Caco-2 (cell line): Measurements from ENCODE around the gene EYA3. TPM values are rescaled to one million over a fixed set of nuclear protein-coding genes. Genes with fewer than 3 reads are reported as not detected.

Experiments
- BruUV-seq: library from RNA; stranded (reverse); fragments of 400-500 nt; replicated peaks from 2 replicates; lab custom pipeline; 2021; lab: Mats Ljungman, UMichigan
- CTCF ChIA-PET: fragments of 300-600 bp; sonication (Branson Sonifier 250); formaldehyde crosslinking; loops from one replicate; lab custom pipeline; 2022; ENCODE audit warnings: antibody characterized with exemption; lab: Charles Lee
- POLR2A ChIA-PET: fragments of 300-600 bp; sonication (Branson Sonifier 250); formaldehyde crosslinking; loops from one replicate; lab custom pipeline; 2022; ENCODE audit warnings: antibody characterized with exemption; lab: Charles Lee
- DNase-seq, 2 experiments: peaks; one replicate each; pipeline versions ENCODE4 v3.0.0 to v3.0.0-alpha.2; 2020 to 2022
- H3K27me3 ChIP-seq: replicated peaks from 2 replicates; pipeline ENCODE4 v1.6.0; 2011; ENCODE audit warnings: low read length; ENCODE audit not compliant: control insufficient read depth, insufficient read depth
- H3K36me3 ChIP-seq: 2 replicates; pipeline ENCODE4 v1.5.1; 2011; ENCODE audit warnings: low read length; ENCODE audit not compliant: control insufficient read depth, insufficient read depth
- H3K4me1 ChIP-seq: fragments of 250-450 bp; sonication (Bioruptor Pico); 2 replicates; pipeline ENCODE4 v1.5.1; 2020; ENCODE audit warnings: mild to moderate bottlenecking
- H3K4me3 ChIP-seq: 2 replicates; pipeline ENCODE4 v1.5.1; 2011; ENCODE audit warnings: low read depth, mild to moderate bottlenecking, control low read depth, low read length
- H3K9me3 ChIP-seq: fragments of 250-450 bp; sonication (Bioruptor Pico); 2 replicates; pipeline ENCODE4 v1.5.1; 2020; ENCODE audit warnings: mild to moderate bottlenecking, moderate library complexity
- H3K27ac Mint-ChIP-seq: one replicate; pipeline ENCODE4 v1.8.0; 2022; ENCODE audit warnings: mixed read lengths; ENCODE audit not compliant: unreplicated experiment
- H3K27me3 Mint-ChIP-seq: one replicate; pipeline ENCODE4 v1.8.0; 2022; ENCODE audit warnings: mixed read lengths; ENCODE audit not compliant: insufficient read depth, unreplicated experiment
- H3K36me3 Mint-ChIP-seq: one replicate; pipeline ENCODE4 v1.8.0; 2022; ENCODE audit warnings: mild to moderate bottlenecking, mixed read lengths; ENCODE audit not compliant: insufficient read depth, unreplicated experiment
- H3K4me1 Mint-ChIP-seq: one replicate; pipeline ENCODE4 v1.8.0; 2022; ENCODE audit warnings: low read depth, mixed read lengths; ENCODE audit not compliant: unreplicated experiment
- H3K4me3 Mint-ChIP-seq: one replicate; pipeline ENCODE4 v1.8.0; 2022; ENCODE audit warnings: mild to moderate bottlenecking, moderate library complexity, mixed read lengths; ENCODE audit not compliant: unreplicated experiment
- H3K9me3 Mint-ChIP-seq: one replicate; pipeline ENCODE4 v1.8.0; 2022; ENCODE audit warnings: mixed read lengths; ENCODE audit not compliant: unreplicated experiment
- intact Hi-C: fragments of 100-400 bp; cut with micrococcal nuclease; formaldehyde crosslinking; loops from one replicate; pipeline ENCODE4 v1.10.0; 2022; ENCODE audit not compliant: unreplicated experiment
- total RNA-seq: library from RNA; stranded (reverse); gene quantifications from 2 replicates; pipeline ENCODE4 v1.2.3, GENCODE V29; 2022
- TF ChIP-seq, protein P1 (sequence below), 2 experiments: fragments of 200-600 bp in 1 of 2; IDR thresholded peaks; 1 replicate in 1 of 2; 2 replicates in 1 of 2; pipeline versions ENCODE4 v1.5.1 to v1.8.0; 2011 to 2022; ENCODE audit warnings: antibody characterized with exemption in 1 of 2, control low read depth in 1 of 2, inconsistent platforms in 1 of 2, low read depth in 1 of 2, low read length in 1 of 2, mild to moderate bottlenecking in 1 of 2, moderate library complexity in 1 of 2; ENCODE audit not compliant: insufficient read depth in 1 of 2, severe bottlenecking in 1 of 2, unreplicated experiment in 1 of 2

Gene EYA3
- total RNA-seq, 1 experiment from 2014 or later: 9.9 TPM

DNA sequence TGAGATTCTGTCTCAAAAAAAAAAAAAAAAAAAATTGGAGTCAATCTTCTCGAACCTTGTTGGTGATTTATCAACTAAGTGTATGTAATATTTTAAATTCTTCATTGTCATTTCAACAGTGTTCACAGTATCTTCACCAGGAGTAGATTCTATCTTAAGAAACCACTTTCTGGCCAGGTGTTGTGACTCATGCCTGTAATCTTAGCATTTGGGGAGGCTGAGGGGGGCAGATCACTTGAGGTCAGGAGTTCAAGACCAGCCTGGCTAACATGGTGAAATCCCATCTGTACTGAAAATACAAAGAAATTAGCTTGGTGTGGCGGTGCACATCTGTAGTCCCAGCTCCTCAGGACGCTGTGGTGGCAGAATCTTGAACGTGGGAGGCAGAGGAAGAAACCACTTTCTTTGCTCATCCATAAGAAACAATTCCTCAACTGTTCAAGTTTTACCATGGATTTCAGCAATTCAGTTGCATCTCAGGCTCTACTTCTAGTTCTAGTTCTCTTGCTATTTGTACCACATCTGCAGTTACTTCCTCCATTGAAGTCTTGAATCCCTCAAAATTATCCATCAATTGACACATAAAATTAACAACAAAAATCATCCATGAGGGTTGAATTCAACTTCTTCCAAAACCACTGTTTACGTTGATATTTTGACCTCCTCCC, 30.4 kb upstream of the EYA3 start:
- TF ChIP-seq, protein P1, sequence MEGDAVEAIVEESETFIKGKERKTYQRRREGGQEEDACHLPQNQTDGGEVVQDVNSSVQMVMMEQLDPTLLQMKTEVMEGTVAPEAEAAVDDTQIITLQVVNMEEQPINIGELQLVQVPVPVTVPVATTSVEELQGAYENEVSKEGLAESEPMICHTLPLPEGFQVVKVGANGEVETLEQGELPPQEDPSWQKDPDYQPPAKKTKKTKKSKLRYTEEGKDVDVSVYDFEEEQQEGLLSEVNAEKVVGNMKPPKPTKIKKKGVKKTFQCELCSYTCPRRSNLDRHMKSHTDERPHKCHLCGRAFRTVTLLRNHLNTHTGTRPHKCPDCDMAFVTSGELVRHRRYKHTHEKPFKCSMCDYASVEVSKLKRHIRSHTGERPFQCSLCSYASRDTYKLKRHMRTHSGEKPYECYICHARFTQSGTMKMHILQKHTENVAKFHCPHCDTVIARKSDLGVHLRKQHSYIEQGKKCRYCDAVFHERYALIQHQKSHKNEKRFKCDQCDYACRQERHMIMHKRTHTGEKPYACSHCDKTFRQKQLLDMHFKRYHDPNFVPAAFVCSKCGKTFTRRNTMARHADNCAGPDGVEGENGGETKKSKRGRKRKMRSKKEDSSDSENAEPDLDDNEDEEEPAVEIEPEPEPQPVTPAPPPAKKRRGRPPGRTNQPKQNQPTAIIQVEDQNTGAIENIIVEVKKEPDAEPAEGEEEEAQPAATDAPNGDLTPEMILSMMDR (IDR thresholded peaks at IDR 0.05; ENCODE audit: insufficient read depth in 1 of 2, low read depth in 1 of 2, low read length in 1 of 2, severe bottlenecking in 1 of 2, unreplicated experiment in 1 of 2): no peak
- no peaks in the 10 kb centered on the region for H3K36me3 ChIP-seq
- Mint-ChIP-seq H3K4me1 (no peaks in the 10 kb centered on the region), H3K9me3 (no peaks in the 10 kb centered on the region), H3K27me3 (no peaks in the 10 kb centered on the region), H3K36me3 (no peaks in the 10 kb centered on the region), H3K4me3 (no peak overlapping the region), H3K27ac (no peak overlapping the region)
- CTCF ChIA-PET: no interaction called here
- H3K4me3 ChIP-seq: no peak overlapping the region
- DNase-seq: no peak
- POLR2A ChIA-PET: no interaction called here
- intact Hi-C loops: no loop called here
- no peaks in the 10 kb centered on the region for H3K4me1 ChIP-seq
- no peaks in the 10 kb centered on the region for H3K9me3 ChIP-seq
- H3K27me3 ChIP-seq: no peaks in the 10 kb centered on the region
- no TSS peak for BruUV-seq

DNA sequence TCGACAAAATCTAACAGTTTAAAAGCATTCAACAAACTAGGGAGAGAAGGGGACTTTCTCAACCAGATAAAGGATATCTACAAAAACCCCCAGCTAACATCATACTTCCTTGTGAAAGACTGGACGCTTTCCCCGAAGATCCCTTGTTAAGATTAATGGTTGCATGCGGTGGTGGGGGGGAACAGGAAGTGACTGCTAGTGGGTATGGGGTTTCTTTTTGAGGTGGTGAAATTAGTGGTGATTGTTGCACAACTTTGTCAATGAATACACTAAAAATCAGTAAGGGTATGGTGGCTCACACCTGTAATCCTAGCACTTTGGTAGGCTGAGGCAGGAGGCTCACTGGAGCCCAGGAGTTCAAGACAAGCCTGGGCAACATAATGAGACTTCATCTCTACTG, 26.9 kb upstream of the EYA3 start:
- no peak overlapping the region for H3K27ac Mint-ChIP-seq
- POLR2A ChIA-PET: no interaction called here
- H3K9me3 ChIP-seq: no peaks in the 10 kb centered on the region
- BruUV-seq: no TSS peak
- TF ChIP-seq, protein P1 (IDR thresholded peaks at IDR 0.05; ENCODE audit: insufficient read depth in 1 of 2, low read depth in 1 of 2, low read length in 1 of 2, severe bottlenecking in 1 of 2, unreplicated experiment in 1 of 2): no peak
- no peaks in the 10 kb centered on the region for H3K4me1 ChIP-seq
- H3K27me3 Mint-ChIP-seq: no peaks in the 10 kb centered on the region
- intact Hi-C loops: no loop called here
- H3K36me3 Mint-ChIP-seq: no peaks in the 10 kb centered on the region
- no peaks in the 10 kb centered on the region for H3K9me3 Mint-ChIP-seq
- DNase-seq: no peak
- CTCF ChIA-PET: no interaction called here
- H3K4me3 Mint-ChIP-seq: no peak overlapping the region
- H3K27me3 ChIP-seq: no peaks in the 10 kb centered on the region
- no peaks in the 10 kb centered on the region for H3K36me3 ChIP-seq
- no peaks in the 10 kb centered on the region for H3K4me1 Mint-ChIP-seq
- no peak overlapping the region for H3K4me3 ChIP-seq

DNA sequence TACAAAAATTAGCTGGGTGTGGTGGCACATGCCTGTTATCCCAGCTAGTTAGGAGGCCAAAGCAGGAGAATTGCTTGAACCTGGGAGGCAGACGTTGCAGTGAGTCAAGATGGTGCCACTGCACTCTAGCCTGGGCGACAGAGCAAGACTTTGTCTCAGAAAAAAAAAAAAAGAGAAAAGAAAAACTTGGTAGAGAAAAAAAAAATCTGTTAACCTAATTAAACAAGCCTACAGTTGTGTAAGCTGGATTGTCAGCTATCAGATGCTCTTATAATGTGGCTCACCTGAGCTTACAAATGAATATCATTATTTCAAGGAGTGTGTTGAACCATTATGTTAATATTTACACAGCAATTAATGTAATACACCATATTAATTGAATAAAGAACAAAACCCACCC, 26.4 kb upstream of the EYA3 start:
- CTCF ChIA-PET: no interaction called here
- Histone ChIP-seq H3K36me3 (no peaks in the 10 kb centered on the region), H3K27me3 (no peaks in the 10 kb centered on the region), H3K9me3 (no peaks in the 10 kb centered on the region), H3K4me1 (no peaks in the 10 kb centered on the region), H3K4me3 (no peak overlapping the region)
- H3K27ac Mint-ChIP-seq: no peak overlapping the region
- DNase-seq: no peak
- no peaks in the 10 kb centered on the region for H3K4me1 Mint-ChIP-seq
- BruUV-seq: no TSS peak
- no peaks in the 10 kb centered on the region for H3K9me3 Mint-ChIP-seq
- TF ChIP-seq, protein P1 (IDR thresholded peaks at IDR 0.05; ENCODE audit: insufficient read depth in 1 of 2, low read depth in 1 of 2, low read length in 1 of 2, severe bottlenecking in 1 of 2, unreplicated experiment in 1 of 2): no peak
- H3K27me3 Mint-ChIP-seq: no peaks in the 10 kb centered on the region
- intact Hi-C loops: no loop called here
- no peak overlapping the region for H3K4me3 Mint-ChIP-seq
- POLR2A ChIA-PET: no interaction called here
- no peaks in the 10 kb centered on the region for H3K36me3 Mint-ChIP-seq
